Transverse colon (tissue), 4 donors: ENCODE measurements around the gene POU2F2.

Experiments
- POLR2A ChIP-seq: fragments of 450-650 bp; IDR thresholded peaks from one replicate; pipeline ENCODE4 v1.6.1; 2016; ENCODE audit warnings: antibody characterized with exemption, mild to moderate bottlenecking, moderate library complexity
- POLR2AphosphoS5 ChIP-seq, 3 donors: sonication (generic); formaldehyde crosslinking; IDR thresholded peaks; one replicate each; pipeline ENCODE4 v1.6.1; 2016; ENCODE audit warnings: antibody characterized with exemption in 3 of 3
- TF ChIP-seq, protein P1 (sequence below), 5 experiments: fragments of 200-600 bp in 3 of 5; fragments of 450-650 bp in 2 of 5; sonication (generic) in 3 of 5; IDR thresholded peaks; 1 replicate in 2 of 5; 2 replicates in 3 of 5; pipeline ENCODE4 v1.5.1; 2016 to 2017; ENCODE audit warnings: antibody characterized with exemption in 5 of 5, inconsistent platforms in 3 of 5, mild to moderate bottlenecking in 2 of 5, moderate library complexity in 1 of 5

DNA sequence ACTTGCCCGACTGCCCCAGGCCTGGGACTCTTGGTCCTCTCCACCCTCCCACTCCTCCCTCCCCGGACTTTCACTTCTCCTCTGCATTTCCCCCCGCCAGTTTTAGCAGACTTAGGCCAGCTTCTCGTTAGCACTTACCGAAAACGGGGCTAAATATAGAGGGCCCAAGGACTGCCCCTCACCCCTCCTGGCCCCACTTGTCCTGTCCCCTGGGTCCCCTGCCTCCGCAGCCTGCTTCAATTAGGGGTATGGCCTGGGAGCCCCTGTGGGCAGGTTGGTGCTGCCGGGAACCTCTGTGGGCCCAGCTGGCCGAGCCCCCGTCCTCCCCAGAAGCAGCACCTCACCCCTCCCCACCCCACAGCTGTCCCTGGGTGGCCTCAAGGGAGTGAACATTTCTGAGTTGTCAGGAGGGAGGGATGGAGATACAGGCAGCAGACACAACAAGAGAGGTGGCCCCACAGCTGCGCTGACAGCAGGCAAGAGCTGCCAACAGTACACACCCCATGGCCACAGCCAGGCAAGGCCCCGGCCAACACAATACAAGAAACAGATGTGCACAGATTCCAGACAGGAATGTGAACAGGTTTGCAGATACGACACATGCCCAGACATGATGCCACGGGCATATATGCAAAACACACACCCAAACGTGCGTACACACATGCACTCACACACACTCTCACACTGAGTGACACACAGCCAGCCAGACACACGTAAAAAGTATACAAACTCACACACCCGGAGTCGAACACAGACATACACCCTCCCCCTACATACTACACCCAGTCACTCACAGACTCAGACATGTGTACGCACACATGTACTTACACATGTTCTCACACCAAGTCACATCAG is 2.6 kb downstream of the POU2F2 start:
- TF ChIP-seq, protein P1, sequence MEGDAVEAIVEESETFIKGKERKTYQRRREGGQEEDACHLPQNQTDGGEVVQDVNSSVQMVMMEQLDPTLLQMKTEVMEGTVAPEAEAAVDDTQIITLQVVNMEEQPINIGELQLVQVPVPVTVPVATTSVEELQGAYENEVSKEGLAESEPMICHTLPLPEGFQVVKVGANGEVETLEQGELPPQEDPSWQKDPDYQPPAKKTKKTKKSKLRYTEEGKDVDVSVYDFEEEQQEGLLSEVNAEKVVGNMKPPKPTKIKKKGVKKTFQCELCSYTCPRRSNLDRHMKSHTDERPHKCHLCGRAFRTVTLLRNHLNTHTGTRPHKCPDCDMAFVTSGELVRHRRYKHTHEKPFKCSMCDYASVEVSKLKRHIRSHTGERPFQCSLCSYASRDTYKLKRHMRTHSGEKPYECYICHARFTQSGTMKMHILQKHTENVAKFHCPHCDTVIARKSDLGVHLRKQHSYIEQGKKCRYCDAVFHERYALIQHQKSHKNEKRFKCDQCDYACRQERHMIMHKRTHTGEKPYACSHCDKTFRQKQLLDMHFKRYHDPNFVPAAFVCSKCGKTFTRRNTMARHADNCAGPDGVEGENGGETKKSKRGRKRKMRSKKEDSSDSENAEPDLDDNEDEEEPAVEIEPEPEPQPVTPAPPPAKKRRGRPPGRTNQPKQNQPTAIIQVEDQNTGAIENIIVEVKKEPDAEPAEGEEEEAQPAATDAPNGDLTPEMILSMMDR (IDR thresholded peaks at IDR 0.05) = no peak
- TF ChIP-seq POLR2A = peak; percentile 15
- no peak for TF ChIP-seq POLR2AphosphoS5 (IDR thresholded peaks at IDR 0.05)
